ENCODE results near the gene DCTN4. TPM values are rescaled to one million over a fixed set of nuclear protein-coding genes. Genes with fewer than 3 reads are reported as not detected.

DCTN4 gene
- total and polyA plus RNA-seq, 2 experiments from 2014 or later: 22.9 to 63.9 TPM

DNA sequence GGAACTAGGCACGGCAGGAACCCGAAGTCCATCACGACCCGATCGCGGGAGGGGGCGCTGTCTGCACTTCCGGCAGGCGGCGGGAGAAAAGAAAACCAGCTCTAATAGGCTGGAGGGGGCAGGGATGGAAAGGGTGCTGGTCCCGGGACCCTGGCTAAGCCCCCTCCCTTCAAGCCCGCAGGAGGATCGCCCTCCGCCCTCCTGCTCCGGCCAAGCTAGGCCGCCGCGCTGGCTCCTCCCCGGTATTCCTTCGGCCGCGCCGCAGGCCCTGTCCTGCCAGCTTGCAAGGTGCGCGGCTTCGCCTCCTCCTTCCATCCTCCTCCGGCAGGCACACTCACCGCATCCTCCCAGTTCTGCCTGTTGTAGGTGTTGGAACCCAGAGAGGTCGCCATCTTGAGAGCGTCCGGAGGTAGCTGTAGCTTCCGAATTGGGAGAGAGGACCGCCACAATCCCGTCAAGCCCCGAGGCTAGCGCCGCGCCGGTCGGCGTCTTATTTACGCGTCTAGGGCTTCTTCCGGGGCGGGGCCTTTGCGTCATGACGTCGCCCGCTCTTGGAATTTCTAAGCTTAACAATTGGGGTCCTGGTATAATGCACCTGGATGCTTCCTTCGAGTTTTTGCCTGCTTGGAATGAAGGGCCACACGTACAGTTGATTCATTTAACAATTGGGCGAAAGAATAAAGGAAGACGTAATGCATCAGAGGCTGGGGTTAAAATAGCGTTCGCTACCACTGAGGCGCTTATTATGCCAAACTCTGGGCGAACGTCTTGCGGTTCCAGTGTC, 58.0 kb downstream of the DCTN4 start, which contains the start of gene RBM22:
TSS of gene RBM22 (minus strand) at position 469 of the 784 bp plus-strand sequence. CDS start at position 392, 77 bp downstream.
- Histone ChIP-seq H3K27ac (peak within 1 kb of the TSS; percentile 97), H3K4me1 (ENCODE audit: insufficient read depth) (peaks cover 11% of the 10 kb centered on the region), H3K4me3 (peak within 1 kb of the TSS; percentile 92), H4K20me1 (ENCODE audit: insufficient read depth, poor library complexity, severe bottlenecking) (peaks cover 9% of the 10 kb centered on the region), H2AFZ (peak within 1 kb of the TSS; percentile 87), H3K9me2 (replicated peaks; ENCODE audit: insufficient read depth) (no peaks in the 10 kb centered on the region), H3K27me3 (no peaks in the 10 kb centered on the region), H3K79me2 (peaks cover 31% of the 10 kb centered on the region), H3K9me3 (ENCODE audit: low read depth) (no peaks in the 10 kb centered on the region), H3K36me3 (replicated peaks; ENCODE audit: insufficient read depth, low read depth) (no peaks in the 10 kb centered on the region), H3K4me2 (peak within 1 kb of the TSS; percentile 90)
- TF ChIP-seq, protein P1, sequence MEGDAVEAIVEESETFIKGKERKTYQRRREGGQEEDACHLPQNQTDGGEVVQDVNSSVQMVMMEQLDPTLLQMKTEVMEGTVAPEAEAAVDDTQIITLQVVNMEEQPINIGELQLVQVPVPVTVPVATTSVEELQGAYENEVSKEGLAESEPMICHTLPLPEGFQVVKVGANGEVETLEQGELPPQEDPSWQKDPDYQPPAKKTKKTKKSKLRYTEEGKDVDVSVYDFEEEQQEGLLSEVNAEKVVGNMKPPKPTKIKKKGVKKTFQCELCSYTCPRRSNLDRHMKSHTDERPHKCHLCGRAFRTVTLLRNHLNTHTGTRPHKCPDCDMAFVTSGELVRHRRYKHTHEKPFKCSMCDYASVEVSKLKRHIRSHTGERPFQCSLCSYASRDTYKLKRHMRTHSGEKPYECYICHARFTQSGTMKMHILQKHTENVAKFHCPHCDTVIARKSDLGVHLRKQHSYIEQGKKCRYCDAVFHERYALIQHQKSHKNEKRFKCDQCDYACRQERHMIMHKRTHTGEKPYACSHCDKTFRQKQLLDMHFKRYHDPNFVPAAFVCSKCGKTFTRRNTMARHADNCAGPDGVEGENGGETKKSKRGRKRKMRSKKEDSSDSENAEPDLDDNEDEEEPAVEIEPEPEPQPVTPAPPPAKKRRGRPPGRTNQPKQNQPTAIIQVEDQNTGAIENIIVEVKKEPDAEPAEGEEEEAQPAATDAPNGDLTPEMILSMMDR (IDR thresholded peaks at IDR 0.05; ENCODE audit: poor library complexity): peak; percentile 69
- no peak for TF ChIP-seq EZH2phosphoT487 (IDR thresholded peaks at IDR 0.05; ENCODE audit: low read depth, severe bottlenecking, unreplicated experiment)
- peak; percentile 95 for DNase-seq (ENCODE audit: low spot score)
- WGBS (ENCODE audit: low lambda C conversion rate, missing lambda C conversion rate): under 1% methylated on average over 52 of the region's 59 CpGs

DNA sequence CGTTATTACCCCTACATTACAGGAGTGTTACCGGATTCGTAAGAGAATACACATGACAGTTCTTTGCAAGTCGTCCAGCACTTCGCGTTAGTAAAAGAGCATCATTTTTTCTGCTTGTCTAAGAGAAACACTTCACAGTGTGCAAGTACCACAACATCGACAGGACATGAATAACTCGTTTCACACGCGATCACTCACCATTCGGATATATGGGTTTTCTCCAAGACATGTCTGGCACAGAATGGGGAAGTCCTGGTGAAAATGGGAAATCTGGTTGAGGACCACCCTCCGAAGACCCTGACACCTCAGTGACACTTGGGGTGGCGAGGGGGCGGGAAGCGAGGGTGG, 58.6 kb downstream of the DCTN4 start:
- Histone ChIP-seq H3K9me2 (replicated peaks; ENCODE audit: insufficient read depth) (no peaks in the 10 kb centered on the region), H3K36me3 (replicated peaks; ENCODE audit: insufficient read depth, low read depth) (no peaks in the 10 kb centered on the region), H3K9me3 (ENCODE audit: low read depth) (no peaks in the 10 kb centered on the region), H3K27me3 (no peaks in the 10 kb centered on the region), H4K20me1 (ENCODE audit: insufficient read depth, poor library complexity, severe bottlenecking) (peaks cover 9% of the 10 kb centered on the region), H3K4me2 (peak overlapping the region; percentile 90), H3K4me1 (ENCODE audit: insufficient read depth) (peaks cover 11% of the 10 kb centered on the region), H3K4me3 (peak overlapping the region; percentile 92), H3K27ac (peak overlapping the region; percentile 97), H3K79me2 (peaks cover 31% of the 10 kb centered on the region), H2AFZ (peak overlapping the region; percentile 87)
- TF ChIP-seq EZH2phosphoT487 (IDR thresholded peaks at IDR 0.05; ENCODE audit: low read depth, severe bottlenecking, unreplicated experiment) (no peak), EZH2 (IDR thresholded peaks at IDR 0.05; ENCODE audit: borderline replicate concordance) (no peak)
- TF ChIP-seq, protein P1 (IDR thresholded peaks at IDR 0.05; ENCODE audit: poor library complexity): no peak
- WGBS (ENCODE audit: low lambda C conversion rate, missing lambda C conversion rate): 9% methylated on average over 15 of the region's 15 CpGs
- no peak for DNase-seq (ENCODE audit: low spot score)

DNA sequence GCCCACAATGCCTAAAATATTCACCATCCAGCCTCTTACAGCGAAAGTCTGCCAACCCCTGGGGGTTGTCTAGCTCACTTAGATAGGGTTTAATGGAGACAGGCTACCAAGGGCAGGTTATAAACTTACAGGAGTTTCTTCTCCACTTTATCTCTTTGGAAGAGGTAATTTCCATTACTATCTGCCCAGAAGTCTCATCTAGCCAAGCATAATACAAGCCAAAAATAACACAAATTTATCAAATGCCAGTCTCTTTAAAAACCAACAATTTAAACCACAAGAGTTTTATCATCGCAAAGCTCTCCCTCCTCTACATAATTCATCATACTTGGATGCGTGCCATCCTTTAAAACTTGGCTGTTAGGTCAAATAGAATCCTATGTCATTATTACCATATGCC, 64.2 kb downstream of the DCTN4 start:
- DNase-seq (ENCODE audit: low spot score): no peak
- WGBS (ENCODE audit: low lambda C conversion rate, missing lambda C conversion rate): 90% methylated on average over 3 of the region's 3 CpGs
- Histone ChIP-seq H3K4me1 (ENCODE audit: insufficient read depth) (peaks cover 8% of the 10 kb centered on the region), H3K9me2 (replicated peaks; ENCODE audit: insufficient read depth) (no peaks in the 10 kb centered on the region), H3K4me3 (no peak overlapping the region), H3K36me3 (replicated peaks; ENCODE audit: insufficient read depth, low read depth) (no peaks in the 10 kb centered on the region), H2AFZ (no peak overlapping the region), H3K79me2 (peaks cover 19% of the 10 kb centered on the region), H3K9me3 (ENCODE audit: low read depth) (no peaks in the 10 kb centered on the region), H3K27ac (no peak overlapping the region), H3K27me3 (no peaks in the 10 kb centered on the region), H3K4me2 (no peak overlapping the region), H4K20me1 (ENCODE audit: insufficient read depth, poor library complexity, severe bottlenecking) (peaks cover 3% of the 10 kb centered on the region)
- TF ChIP-seq EZH2 (IDR thresholded peaks at IDR 0.05; ENCODE audit: borderline replicate concordance) (no peak), EZH2phosphoT487 (IDR thresholded peaks at IDR 0.05; ENCODE audit: low read depth, severe bottlenecking, unreplicated experiment) (no peak)
- TF ChIP-seq, protein P1 (IDR thresholded peaks at IDR 0.05; ENCODE audit: poor library complexity): no peak

Data from hepatocyte (in vitro differentiated cells).